Measurements from ENCODE around the gene BNIP2.

DNA sequence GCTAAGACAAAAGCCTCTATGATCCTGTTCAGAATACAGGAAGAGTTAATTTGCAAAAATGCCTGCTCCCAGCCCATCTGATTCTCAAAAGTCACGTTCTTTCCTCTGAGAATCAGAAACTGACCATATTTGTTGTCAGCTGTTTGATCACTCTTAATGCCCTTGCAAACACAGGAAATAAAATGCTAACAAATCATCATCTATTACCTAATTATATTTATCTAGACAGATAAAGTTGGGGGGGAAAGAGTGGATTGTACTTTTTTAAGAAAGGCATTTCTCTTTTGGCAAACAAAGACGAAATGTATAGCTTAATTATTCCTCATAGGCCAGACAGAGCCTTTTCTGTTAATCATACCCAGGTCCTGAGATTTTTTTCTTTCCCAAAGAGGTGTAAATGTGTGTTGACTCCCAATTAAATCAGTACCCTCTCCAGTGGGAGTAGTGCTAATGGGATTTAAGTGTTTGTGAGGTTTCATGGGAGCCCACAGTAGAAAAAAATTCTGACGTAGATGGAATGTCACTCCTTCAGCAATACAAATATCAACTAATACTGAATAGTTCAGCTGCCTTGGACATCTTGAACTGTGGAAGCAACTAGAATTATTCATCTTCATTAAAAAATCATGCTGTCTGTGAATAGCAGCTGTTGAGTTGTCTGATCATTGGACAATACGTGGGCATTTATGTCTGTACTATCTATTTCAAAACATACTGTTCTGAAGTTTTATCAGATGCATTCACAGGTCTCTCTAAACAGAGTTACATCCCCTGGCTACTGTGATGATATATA lies 22.5 kb upstream of the BNIP2 start:
- no peak for TF ChIP-seq RAD21 (conservative IDR thresholded peaks at IDR 0.05 in 1 of 2, IDR thresholded peaks at IDR 0.05 in 1 of 2)
- TF ChIP-seq, protein P1, sequence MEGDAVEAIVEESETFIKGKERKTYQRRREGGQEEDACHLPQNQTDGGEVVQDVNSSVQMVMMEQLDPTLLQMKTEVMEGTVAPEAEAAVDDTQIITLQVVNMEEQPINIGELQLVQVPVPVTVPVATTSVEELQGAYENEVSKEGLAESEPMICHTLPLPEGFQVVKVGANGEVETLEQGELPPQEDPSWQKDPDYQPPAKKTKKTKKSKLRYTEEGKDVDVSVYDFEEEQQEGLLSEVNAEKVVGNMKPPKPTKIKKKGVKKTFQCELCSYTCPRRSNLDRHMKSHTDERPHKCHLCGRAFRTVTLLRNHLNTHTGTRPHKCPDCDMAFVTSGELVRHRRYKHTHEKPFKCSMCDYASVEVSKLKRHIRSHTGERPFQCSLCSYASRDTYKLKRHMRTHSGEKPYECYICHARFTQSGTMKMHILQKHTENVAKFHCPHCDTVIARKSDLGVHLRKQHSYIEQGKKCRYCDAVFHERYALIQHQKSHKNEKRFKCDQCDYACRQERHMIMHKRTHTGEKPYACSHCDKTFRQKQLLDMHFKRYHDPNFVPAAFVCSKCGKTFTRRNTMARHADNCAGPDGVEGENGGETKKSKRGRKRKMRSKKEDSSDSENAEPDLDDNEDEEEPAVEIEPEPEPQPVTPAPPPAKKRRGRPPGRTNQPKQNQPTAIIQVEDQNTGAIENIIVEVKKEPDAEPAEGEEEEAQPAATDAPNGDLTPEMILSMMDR (IDR thresholded peaks at IDR 0.05), result no peak
- no peak for TF ChIP-seq SMC3 (IDR thresholded peaks at IDR 0.05)
